Measurements from ENCODE around the gene TBL2. TPM values are rescaled to one million over a fixed set of nuclear protein-coding genes. Genes with fewer than 3 reads are reported as not detected.
"Not testable (repeated sequence)": the region's sequence is repeated elsewhere in the genome, so short reads cannot be mapped to it uniquely, and the experiment has no call there.

TBL2 gene
- total RNA-seq, 1 donor from 2014 or later: 42.1 TPM

GRCh38 chr7:73622909-73623797 is 44.8 kb upstream of the TBL2 start:
- TF ChIP-seq CTCF (IDR thresholded peaks at IDR 0.05; ENCODE audit: unreplicated experiment): no peak
- peaks cover 6% of the 10 kb centered on the region for H3K4me1 Mint-ChIP-seq (ENCODE audit: low read depth)
- no peaks in the 10 kb centered on the region for H3K9me3 Mint-ChIP-seq (ENCODE audit: low read depth)
- H3K36me3 Mint-ChIP-seq (ENCODE audit: insufficient read depth): no peaks in the 10 kb centered on the region
- peaks cover 27% of the 10 kb centered on the region for H3K27me3 Mint-ChIP-seq
- no peak for DNase-seq (ENCODE audit: low spot score, unreplicated experiment)
- no peak overlapping the region for H3K27ac Mint-ChIP-seq
- H3K4me3 Mint-ChIP-seq (ENCODE audit: low read depth): peak overlapping the region; percentile 67

- peaks cover 21% of the 10 kb centered on the region for H3K27me3 Mint-ChIP-seq
- no peak for DNase-seq (ENCODE audit: low spot score, unreplicated experiment)
- H3K27ac Mint-ChIP-seq: no peak overlapping the region
- H3K36me3 Mint-ChIP-seq (ENCODE audit: insufficient read depth): no peaks in the 10 kb centered on the region
- no peak for TF ChIP-seq CTCF (IDR thresholded peaks at IDR 0.05; ENCODE audit: unreplicated experiment)
- H3K9me3 Mint-ChIP-seq (ENCODE audit: low read depth): no peaks in the 10 kb centered on the region
- peak overlapping the region; percentile 67 for H3K4me3 Mint-ChIP-seq (ENCODE audit: low read depth)
- H3K4me1 Mint-ChIP-seq (ENCODE audit: low read depth): peaks cover 6% of the 10 kb centered on the region
Measured at GRCh38 chr7:73622527-73622908, 44.1 kb upstream of the TBL2 start.

- DNase-seq (ENCODE audit: low spot score, unreplicated experiment): no peak
- H3K4me1 Mint-ChIP-seq (ENCODE audit: low read depth): peaks cover 6% of the 10 kb centered on the region
- H3K4me3 Mint-ChIP-seq (ENCODE audit: low read depth): no peak overlapping the region
- no peaks in the 10 kb centered on the region for H3K9me3 Mint-ChIP-seq (ENCODE audit: low read depth)
- H3K27me3 Mint-ChIP-seq: peaks cover 19% of the 10 kb centered on the region
- no peak for TF ChIP-seq CTCF (IDR thresholded peaks at IDR 0.05; ENCODE audit: unreplicated experiment)
- H3K36me3 Mint-ChIP-seq (ENCODE audit: insufficient read depth): no peaks in the 10 kb centered on the region
- no peak overlapping the region for H3K27ac Mint-ChIP-seq
Measured at GRCh38 chr7:73621168-73622063, 43.0 kb upstream of the TBL2 start.

GRCh38 chr7:73619394-73619793 is 41.0 kb upstream of the TBL2 start:
- H3K4me3 Mint-ChIP-seq (ENCODE audit: low read depth); H3K9me3 Mint-ChIP-seq (ENCODE audit: low read depth); H3K36me3 Mint-ChIP-seq (ENCODE audit: insufficient read depth); H3K4me1 Mint-ChIP-seq (ENCODE audit: low read depth); DNase-seq (ENCODE audit: low spot score, unreplicated experiment): not testable (repeated sequence)
- H3K27ac Mint-ChIP-seq: peak overlapping the region; percentile 79
- peaks cover 17% of the 10 kb centered on the region for H3K27me3 Mint-ChIP-seq

- H3K36me3 Mint-ChIP-seq (ENCODE audit: insufficient read depth): no peaks in the 10 kb centered on the region
- H3K4me1 Mint-ChIP-seq (ENCODE audit: low read depth): peaks cover 5% of the 10 kb centered on the region
- DNase-seq (ENCODE audit: low spot score, unreplicated experiment): no peak
- no peaks in the 10 kb centered on the region for H3K9me3 Mint-ChIP-seq (ENCODE audit: low read depth)
- no peak for TF ChIP-seq CTCF (IDR thresholded peaks at IDR 0.05; ENCODE audit: unreplicated experiment)
- peaks cover 16% of the 10 kb centered on the region for H3K27me3 Mint-ChIP-seq
- H3K4me3 Mint-ChIP-seq (ENCODE audit: low read depth): no peak overlapping the region
- H3K27ac Mint-ChIP-seq: peak overlapping the region; percentile 82
Measured at GRCh38 chr7:73618538-73618937, 40.2 kb upstream of the TBL2 start.

GRCh38 chr7:73617520-73617919 is 39.1 kb upstream of the TBL2 start:
- H3K9me3 Mint-ChIP-seq (ENCODE audit: low read depth); H3K27me3 Mint-ChIP-seq; DNase-seq (ENCODE audit: low spot score, unreplicated experiment); H3K4me1 Mint-ChIP-seq (ENCODE audit: low read depth); H3K36me3 Mint-ChIP-seq (ENCODE audit: insufficient read depth); H3K27ac Mint-ChIP-seq; H3K4me3 Mint-ChIP-seq (ENCODE audit: low read depth): not testable (repeated sequence)

Measured in progenitor cell of endocrine pancreas (in vitro differentiated cells).